ENCODE results near the gene UQCRH.
A peak's percentile ranks its signal among the peaks of the same experiment; 100 is the strongest.

UQCRH gene

DNA sequence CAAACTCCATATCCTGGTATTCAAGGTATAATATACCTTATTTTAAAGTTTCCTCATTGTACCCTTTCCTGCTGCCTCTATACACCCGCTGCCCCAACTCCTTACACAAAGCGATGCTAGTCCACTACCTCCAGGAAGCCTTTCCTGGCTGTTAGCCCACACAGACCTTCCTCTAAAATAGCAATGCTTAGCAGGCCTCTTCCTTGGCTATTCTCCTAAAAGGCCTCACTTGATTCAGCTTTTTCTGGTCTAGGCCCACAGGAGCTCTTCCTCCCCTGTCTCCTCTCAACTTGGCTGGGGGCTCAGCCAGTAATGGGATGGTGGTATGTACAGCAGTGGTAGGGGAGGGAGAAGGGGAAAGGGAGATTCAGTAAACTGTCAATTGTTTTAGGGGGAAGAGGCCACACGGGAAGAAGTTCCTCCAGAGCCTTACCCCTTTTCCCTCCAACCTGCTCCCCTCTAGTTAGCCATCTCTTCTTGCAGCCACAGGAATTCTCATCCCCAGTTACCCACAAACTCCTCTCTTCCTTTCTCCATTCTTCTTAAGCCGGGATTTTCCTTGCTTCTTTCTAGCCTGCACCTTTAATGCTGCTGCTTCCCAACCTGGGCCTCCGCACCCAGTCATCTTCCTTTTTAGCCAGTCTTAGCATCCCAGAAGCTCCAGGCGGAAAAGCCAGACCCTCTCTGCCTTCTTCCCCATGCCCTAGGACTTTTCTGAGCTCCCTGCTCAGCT lies 2.7 kb upstream of the UQCRH start:
- no CpG with 5 or more reads among the region's 6 CpGs for WGBS (ENCODE audit: insufficient coverage, insufficient read length)
- peaks cover 3% of the 10 kb centered on the region; the same call in 1 of the 2 replicates for H3K4me1 ChIP-seq (ENCODE audit: control insufficient read depth, insufficient read depth, low read length)
- DNase-seq (ENCODE audit: low read depth, low spot score) = no peak
- no peaks in the 10 kb centered on the region for H3K9me3 ChIP-seq (ENCODE audit: control insufficient read depth, insufficient read depth, low read length)
- no peaks in the 10 kb centered on the region for H3K27me3 ChIP-seq (ENCODE audit: control insufficient read depth, insufficient read depth, low read length)
- no peak overlapping the region; the same call in 1 of the 2 replicates for H3K4me3 ChIP-seq (ENCODE audit: low read length)
- H3K36me3 ChIP-seq (ENCODE audit: control insufficient read depth, insufficient read depth, low read length) = peaks cover 7% of the 10 kb centered on the region; the same call in 1 of the 2 replicates
- H3K27ac ChIP-seq (ENCODE audit: low read length) = no peak overlapping the region

DNA sequence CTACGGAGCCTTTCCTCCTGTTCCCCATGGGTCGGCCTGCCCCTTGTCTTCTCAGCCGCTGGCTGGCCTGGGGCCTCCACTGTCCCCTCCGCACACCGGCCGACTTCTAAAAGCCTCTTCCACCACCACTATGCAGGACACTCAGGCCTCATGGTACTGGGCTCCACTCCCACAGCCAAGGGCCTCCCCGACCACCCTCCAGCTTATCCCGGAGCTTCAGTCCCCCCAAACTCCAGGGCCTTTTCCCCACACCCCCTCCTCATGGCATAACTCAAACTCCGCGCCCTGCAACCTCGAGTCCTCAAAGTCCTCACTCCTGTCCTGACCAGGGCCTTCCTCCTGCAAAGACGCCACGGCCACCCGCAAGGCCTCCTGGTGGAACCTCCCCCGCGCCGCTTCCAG lies 2.1 kb upstream of the UQCRH start:
- Histone ChIP-seq H3K36me3 (ENCODE audit: control insufficient read depth, insufficient read depth, low read length) (peaks cover 7% of the 10 kb centered on the region; the same call in 1 of the 2 replicates), H3K4me3 (ENCODE audit: low read length) (peak overlapping the region; percentile 78; the same call in 1 of the 2 replicates), H3K9me3 (ENCODE audit: control insufficient read depth, insufficient read depth, low read length) (no peaks in the 10 kb centered on the region), H3K4me1 (ENCODE audit: control insufficient read depth, insufficient read depth, low read length) (peaks cover 3% of the 10 kb centered on the region; the same call in 1 of the 2 replicates), H3K27me3 (ENCODE audit: control insufficient read depth, insufficient read depth, low read length) (no peaks in the 10 kb centered on the region), H3K27ac (ENCODE audit: low read length) (no peak overlapping the region)
- no peak for DNase-seq (ENCODE audit: low read depth, low spot score)
- no CpG with 5 or more reads among the region's 17 CpGs for WGBS (ENCODE audit: insufficient coverage, insufficient read length)

DNA sequence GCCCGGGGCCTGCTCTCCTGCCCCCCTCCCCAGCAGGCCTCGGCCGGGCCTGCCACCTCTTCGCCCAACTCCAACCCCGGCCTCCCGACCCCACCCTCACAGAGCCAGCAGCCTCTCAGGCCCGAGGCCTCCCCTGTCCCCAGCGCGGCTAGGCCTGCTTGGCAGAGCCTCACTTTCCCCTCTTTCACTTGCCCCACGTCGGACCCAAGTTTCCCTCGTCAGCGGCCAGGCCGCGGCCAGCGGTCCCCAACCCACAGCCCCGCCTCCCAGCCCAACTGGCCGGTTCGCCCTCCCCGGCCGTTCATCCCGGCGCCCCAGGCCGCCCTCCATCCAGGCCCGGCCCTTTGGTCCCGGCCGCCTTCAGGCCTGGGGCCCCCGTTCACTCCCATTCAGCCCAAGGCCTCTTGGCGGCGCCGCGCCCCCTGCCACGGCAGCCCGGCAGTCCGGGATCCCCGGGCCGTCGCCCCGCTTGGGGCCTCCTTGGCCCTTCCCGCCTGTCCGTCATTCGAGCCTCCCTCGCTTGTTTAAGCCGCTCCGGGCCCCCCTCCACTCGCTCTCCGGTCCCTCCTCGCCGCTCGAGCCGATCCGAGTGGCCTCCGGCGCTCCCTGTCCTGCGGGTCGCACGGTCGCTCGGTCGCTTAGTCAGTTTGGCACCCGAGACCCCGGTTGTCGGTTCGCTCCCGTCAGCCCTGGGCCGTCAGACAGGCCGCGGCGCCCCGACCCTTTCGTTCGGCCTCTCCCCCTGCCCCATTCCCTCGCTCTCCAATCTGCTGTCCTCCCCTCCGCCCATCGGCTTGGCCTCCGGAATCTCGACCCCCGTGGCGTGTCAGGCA lies 1.5 kb upstream of the UQCRH start:
- Histone ChIP-seq H3K4me3 (ENCODE audit: low read length) (peak overlapping the region; percentile 78), H3K27me3 (ENCODE audit: control insufficient read depth, insufficient read depth, low read length) (no peaks in the 10 kb centered on the region), H3K27ac (ENCODE audit: low read length) (no peak overlapping the region), H3K9me3 (ENCODE audit: control insufficient read depth, insufficient read depth, low read length) (no peaks in the 10 kb centered on the region), H3K4me1 (ENCODE audit: control insufficient read depth, insufficient read depth, low read length) (peaks cover 3% of the 10 kb centered on the region; the same call in 1 of the 2 replicates), H3K36me3 (ENCODE audit: control insufficient read depth, insufficient read depth, low read length) (0 out of 2 replicates have a peak, but pooled peaks cover 3% of the 10 kb centered on the region)
- WGBS (ENCODE audit: insufficient coverage, insufficient read length) = no CpG with 5 or more reads among the region's 79 CpGs
- DNase-seq (ENCODE audit: low read depth, low spot score) = no peak

DNA sequence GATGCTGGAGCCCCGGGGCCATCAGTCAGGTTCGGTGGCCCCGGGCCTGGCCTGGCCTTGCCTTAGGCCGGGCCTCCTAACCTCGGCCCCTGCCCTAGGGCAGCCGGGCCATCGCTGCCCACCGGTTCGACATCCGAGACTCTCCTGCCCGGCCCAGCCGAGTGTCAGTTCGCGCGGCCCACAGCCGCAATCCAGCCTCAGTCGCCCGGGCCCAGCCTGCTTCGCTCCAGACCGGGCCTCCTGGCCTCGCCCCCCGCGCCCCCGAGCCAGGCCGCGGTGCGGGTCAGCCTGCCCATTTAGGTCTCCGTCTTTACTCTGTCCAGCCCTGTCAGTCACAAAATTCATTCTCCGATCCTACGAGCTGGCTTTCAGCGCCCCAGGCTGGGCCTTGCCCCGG lies 859 bp upstream of the UQCRH start:
- Histone ChIP-seq H3K4me3 (ENCODE audit: low read length) (peak overlapping the region; percentile 78), H3K27me3 (ENCODE audit: control insufficient read depth, insufficient read depth, low read length) (no peaks in the 10 kb centered on the region), H3K27ac (ENCODE audit: low read length) (no peak overlapping the region), H3K4me1 (ENCODE audit: control insufficient read depth, insufficient read depth, low read length) (peaks cover 3% of the 10 kb centered on the region; the same call in 1 of the 2 replicates), H3K36me3 (ENCODE audit: control insufficient read depth, insufficient read depth, low read length) (no peaks in the 10 kb centered on the region), H3K9me3 (ENCODE audit: control insufficient read depth, insufficient read depth, low read length) (no peaks in the 10 kb centered on the region)
- DNase-seq (ENCODE audit: low read depth, low spot score) = no peak
- WGBS (ENCODE audit: insufficient coverage, insufficient read length) = no CpG with 5 or more reads among the region's 32 CpGs

DNA sequence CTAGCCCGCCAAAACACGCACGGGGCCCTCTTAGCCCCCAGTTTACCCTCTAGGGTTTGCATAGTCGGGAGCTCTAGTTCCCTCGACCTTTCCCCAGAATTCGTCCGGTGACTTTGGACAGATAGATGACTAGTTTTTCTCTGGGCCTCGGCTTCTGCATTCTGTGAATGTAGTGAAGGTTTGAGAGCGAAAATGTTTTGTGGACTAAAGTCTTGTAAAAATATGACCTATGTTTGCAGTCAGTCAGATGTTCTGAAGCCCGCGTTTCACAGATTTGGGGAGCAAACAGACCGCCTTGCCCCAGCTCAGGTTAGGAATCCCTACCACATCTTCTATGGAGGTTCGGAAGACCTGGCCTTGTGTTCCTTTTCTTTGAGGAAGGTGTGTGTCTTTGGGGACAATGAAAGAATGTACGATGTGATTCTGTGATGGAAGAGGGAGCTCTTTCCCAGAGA lies 401 bp downstream of the UQCRH start:
- WGBS (ENCODE audit: insufficient coverage, insufficient read length) = no CpG with 5 or more reads among the region's 14 CpGs
- Histone ChIP-seq H3K27ac (ENCODE audit: low read length) (no peak overlapping the region), H3K4me1 (ENCODE audit: control insufficient read depth, insufficient read depth, low read length) (no peaks in the 10 kb centered on the region; the same call in 1 of the 2 replicates), H3K36me3 (ENCODE audit: control insufficient read depth, insufficient read depth, low read length) (no peaks in the 10 kb centered on the region), H3K4me3 (ENCODE audit: low read length) (peak overlapping the region; percentile 91), H3K27me3 (ENCODE audit: control insufficient read depth, insufficient read depth, low read length) (no peaks in the 10 kb centered on the region), H3K9me3 (ENCODE audit: control insufficient read depth, insufficient read depth, low read length) (no peaks in the 10 kb centered on the region)
- no peak for DNase-seq (ENCODE audit: low read depth, low spot score)

DNA sequence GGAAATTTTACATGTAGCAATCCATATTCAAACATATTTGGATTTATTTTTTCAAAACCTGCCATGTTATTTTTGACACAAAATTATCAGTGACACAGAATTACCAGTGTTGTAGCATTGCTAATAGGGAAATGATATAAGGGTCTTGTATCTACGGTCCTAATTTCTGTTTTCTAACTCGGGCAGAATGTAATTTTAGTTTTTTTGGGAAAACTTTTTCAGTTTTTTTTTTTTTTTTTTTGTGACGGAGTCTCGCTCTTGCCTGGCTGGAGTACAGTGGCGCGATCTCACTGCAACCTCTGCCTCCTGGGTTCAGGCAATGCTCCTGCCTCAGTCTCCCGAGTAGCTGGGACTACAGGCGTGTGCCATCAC lies 2.6 kb downstream of the UQCRH start:
- no peak overlapping the region for H3K27ac ChIP-seq (ENCODE audit: low read length)
- no CpG with 5 or more reads among the region's 8 CpGs for WGBS (ENCODE audit: insufficient coverage, insufficient read length)

DNA sequence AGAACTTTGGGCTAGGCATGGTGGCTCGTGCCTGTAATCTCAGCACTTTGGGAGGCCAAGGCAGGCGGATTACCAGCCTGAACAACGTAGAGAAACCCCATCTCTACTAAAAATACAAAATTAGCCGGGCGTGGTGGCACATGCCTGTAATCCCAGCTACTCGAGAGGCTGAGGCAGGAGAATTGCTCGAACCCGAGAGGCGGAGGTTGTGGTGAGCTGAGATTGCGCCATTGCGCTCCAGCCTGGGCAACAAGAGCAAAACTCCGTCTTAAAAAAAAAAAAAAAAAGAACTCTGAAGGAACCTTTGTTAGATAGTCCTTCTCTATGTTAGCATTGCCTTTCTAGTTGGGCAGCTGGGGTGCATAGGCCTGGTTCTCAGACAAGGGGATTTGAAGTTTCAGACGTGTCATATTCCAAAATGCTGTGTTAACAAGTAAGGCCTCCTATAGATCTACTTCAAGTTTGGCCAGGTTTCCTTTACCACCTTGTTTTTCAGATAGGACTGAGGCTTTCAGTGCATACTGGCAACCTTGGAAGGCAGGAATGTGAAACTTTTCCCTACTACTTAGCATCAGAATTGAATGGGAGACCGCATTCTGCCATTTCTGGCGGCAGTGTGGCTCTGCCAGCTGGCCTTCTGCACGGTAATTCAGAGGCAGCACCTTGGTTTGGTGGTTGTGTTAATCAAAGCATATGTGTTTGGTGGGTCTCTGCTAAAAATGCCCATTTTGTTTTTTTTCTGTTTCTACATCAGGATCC lies 6.1 kb downstream of the UQCRH start:
- Histone ChIP-seq H3K27ac (ENCODE audit: low read length) (no peak overlapping the region), H3K9me3 (ENCODE audit: control insufficient read depth, insufficient read depth, low read length) (no peaks in the 10 kb centered on the region), H3K36me3 (ENCODE audit: control insufficient read depth, insufficient read depth, low read length) (peaks cover 32% of the 10 kb centered on the region; the same call in 1 of the 2 replicates), H3K4me3 (ENCODE audit: low read length) (no peak overlapping the region), H3K27me3 (ENCODE audit: control insufficient read depth, insufficient read depth, low read length) (no peaks in the 10 kb centered on the region), H3K4me1 (ENCODE audit: control insufficient read depth, insufficient read depth, low read length) (no peaks in the 10 kb centered on the region)
- no CpG with 5 or more reads among the region's 16 CpGs for WGBS (ENCODE audit: insufficient coverage, insufficient read length)
- DNase-seq (ENCODE audit: low read depth, low spot score) = no peak

More for the DNA sequence above, 2.6 kb downstream of the UQCRH start:
- Histone ChIP-seq H3K9me3 (ENCODE audit: control insufficient read depth, insufficient read depth, low read length) (no peaks in the 10 kb centered on the region), H3K27me3 (ENCODE audit: control insufficient read depth, insufficient read depth, low read length) (no peaks in the 10 kb centered on the region), H3K36me3 (ENCODE audit: control insufficient read depth, insufficient read depth, low read length) (peaks cover 10% of the 10 kb centered on the region; the same call in 1 of the 2 replicates), H3K4me1 (ENCODE audit: control insufficient read depth, insufficient read depth, low read length) (no peaks in the 10 kb centered on the region), H3K4me3 (ENCODE audit: low read length) (no peak overlapping the region)
- DNase-seq (ENCODE audit: low read depth, low spot score) = no peak

DNA sequence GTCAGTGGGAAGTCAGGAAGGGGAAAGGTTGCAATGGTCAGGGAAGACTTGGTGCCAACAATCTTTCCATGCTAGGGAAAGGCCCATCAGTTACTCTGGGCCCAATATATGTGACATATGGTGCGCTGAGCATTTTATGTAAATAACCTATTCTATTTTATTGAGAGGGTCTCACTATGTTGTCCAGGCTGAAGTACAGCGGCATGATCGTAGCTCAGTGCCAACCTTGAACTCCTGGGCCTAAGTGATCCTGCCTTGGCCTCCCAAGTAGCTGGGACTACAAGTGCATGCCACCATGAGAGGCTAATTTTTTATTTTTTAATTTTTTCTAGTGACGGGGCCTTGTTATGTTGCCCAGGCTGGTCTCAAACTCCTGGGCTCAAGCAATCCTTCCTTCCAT lies 6.8 kb downstream of the UQCRH start:
- no peak overlapping the region for H3K27ac ChIP-seq (ENCODE audit: low read length)

DNA sequence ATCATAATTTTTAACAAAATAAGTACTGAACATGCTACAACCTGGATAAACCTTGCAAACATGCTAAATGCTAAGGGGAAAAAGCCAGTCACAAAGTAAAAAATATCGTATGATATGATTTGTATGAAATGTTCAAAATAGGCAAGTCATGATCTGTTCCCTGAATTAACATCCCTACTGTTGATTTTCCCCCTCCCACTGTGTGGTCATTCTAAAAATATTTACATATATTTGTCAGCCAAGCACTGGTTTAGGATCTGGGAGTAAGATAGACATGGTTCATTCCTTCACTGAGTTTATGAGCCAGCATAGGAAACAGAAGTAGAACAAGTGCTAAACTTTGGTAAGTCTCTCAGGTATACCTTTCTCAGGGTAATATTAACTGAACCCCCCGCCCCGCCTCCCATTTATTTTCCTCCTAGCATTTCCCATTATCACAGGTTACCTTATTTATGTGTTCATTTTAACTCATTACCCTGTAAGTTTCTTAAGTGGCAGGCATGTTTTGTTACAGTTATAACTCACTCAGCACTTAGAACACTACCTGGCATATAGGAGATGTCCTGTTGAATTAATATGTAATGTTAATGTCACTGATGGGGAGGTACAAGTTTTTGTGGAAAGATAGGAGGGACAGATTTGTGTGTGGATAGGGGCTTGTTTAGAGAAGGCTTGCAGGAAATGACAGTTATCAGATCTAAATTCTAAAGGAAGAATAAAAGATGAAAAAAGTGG lies 12.3 kb downstream of the UQCRH start:
- WGBS (ENCODE audit: insufficient coverage, insufficient read length) = no CpG with 5 or more reads among the region's 3 CpGs
- no peaks in the 10 kb centered on the region for H3K9me3 ChIP-seq (ENCODE audit: control insufficient read depth, insufficient read depth, low read length)
- DNase-seq (ENCODE audit: low read depth, low spot score) = no peak
- H3K4me3 ChIP-seq (ENCODE audit: low read length) = no peak overlapping the region
- no peaks in the 10 kb centered on the region for H3K27me3 ChIP-seq (ENCODE audit: control insufficient read depth, insufficient read depth, low read length)
- H3K27ac ChIP-seq (ENCODE audit: low read length) = no peak overlapping the region
- H3K36me3 ChIP-seq (ENCODE audit: control insufficient read depth, insufficient read depth, low read length) = peaks cover 28% of the 10 kb centered on the region; the same call in 1 of the 2 replicates
- H3K4me1 ChIP-seq (ENCODE audit: control insufficient read depth, insufficient read depth, low read length) = no peaks in the 10 kb centered on the region

More for the DNA sequence above, 6.8 kb downstream of the UQCRH start:
- DNase-seq (ENCODE audit: low read depth, low spot score) = no peak
- Histone ChIP-seq H3K4me1 (ENCODE audit: control insufficient read depth, insufficient read depth, low read length) (no peaks in the 10 kb centered on the region), H3K4me3 (ENCODE audit: low read length) (no peak overlapping the region), H3K27me3 (ENCODE audit: control insufficient read depth, insufficient read depth, low read length) (no peaks in the 10 kb centered on the region), H3K36me3 (ENCODE audit: control insufficient read depth, insufficient read depth, low read length) (peaks cover 36% of the 10 kb centered on the region; the same call in 1 of the 2 replicates), H3K9me3 (ENCODE audit: control insufficient read depth, insufficient read depth, low read length) (no peaks in the 10 kb centered on the region)
- no CpG with 5 or more reads among the region's 4 CpGs for WGBS (ENCODE audit: insufficient coverage, insufficient read length)

All from iPS DF 6.9 (cell line).